HK-2 (cell line): Measurements from ENCODE around the gene HM13.
"Not testable (repeated sequence)": the region's sequence is repeated elsewhere in the genome, so short reads cannot be mapped to it uniquely, and the experiment has no call there.

ENCODE experiments used
- DNase-seq: peaks from one replicate; pipeline ENCODE4 v3.0.0-alpha.2; 2018; ENCODE audit not compliant: unreplicated experiment

The HM13 gene

GRCh38 chr20:31587545-31588389 is 73.5 kb downstream of the HM13 start:
- no peak for DNase-seq

DNA sequence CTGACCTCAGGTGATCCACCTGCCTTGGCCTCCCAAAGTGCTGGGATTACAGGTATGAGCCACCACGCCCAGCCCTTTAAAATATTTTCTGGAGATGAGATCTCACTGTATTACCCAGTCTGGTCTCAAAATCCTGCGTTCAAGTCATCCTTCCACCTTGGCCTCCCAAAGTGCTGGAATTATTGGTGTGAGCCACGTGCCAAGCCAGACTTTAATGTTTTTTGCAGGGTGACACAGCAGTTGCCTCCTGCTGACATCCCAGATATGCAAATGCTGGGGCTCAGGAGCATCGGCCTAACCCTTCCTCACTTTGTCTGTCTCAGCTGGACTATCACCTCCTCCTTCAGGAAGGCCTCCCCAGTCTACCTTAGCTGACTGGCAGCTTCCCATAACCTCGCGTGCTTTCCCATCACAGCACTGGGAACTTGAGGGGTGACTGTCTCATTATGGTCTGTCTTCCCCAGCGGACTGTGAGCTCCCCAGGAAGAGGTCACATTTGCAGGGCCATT is 76.5 kb downstream of the HM13 start:
- DNase-seq = no peak

DNA sequence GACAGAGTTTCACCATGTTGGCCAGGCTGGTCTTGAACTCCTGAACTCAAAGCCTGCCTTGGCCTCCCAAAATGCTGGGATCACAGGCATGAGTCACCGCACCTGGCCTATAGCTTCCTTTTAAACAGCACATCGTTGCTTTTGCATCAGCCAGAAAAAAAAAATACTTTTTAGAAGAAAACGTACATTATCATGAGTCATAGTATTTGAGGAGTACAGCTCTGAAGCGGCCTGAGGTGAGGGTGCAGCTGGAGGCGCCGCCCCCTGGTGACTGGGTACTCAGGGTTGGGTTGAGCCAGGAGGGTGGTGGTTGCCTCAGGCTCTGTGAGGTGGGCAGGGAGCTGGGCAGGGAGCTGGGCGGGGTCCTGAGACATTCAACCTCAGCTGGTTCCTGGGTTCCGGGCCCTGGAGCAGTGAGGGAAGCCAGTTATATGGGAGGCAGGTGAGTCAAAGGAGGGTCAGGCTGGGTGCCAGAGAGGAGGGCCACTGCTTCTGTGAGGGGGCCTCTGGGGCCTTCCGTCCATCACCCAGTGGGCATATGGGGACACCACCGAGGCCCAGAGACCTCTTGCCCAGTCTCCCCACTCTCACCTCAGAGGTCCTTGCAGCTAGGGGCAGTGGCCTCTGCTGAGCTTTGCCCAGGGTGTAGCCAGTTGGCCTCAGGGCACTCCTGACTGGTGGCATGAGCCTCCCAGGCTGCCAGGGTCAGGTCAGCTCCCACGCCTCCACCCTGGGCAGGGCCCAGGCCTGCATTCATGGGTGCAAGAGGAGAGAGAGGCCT is 79.2 kb downstream of the HM13 start:
- peak; percentile 99 for DNase-seq

DNA sequence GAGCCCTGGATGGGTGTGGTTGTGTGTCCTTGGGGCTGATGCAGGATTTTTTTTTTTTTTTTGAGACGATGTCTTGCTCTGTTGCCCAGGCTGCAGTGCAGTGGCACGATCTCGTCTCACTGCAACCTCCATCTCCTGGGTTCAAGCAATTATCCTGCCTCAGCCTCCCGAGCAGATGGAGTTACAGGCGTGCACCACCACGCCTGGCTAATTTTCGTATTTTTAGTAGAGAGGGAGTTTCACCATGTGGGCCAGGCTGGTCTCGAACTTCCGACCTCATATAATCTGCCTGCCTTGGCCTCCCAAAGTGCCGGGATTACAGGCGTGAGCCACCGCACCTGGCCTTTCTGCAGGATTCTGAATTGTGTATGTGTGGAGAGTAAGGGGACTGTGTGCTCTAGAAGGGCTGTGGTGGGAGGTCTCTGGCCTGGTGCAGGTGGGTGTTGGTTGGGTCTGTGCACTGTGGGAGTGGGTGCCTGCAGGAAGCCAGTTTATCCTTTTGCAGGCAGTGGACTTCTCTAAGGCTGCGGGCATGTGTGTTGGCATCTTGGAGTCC is 79.8 kb downstream of the HM13 start:
- no peak for DNase-seq

- no peak for DNase-seq
Measured at GRCh38 chr20:31594558-31595379, 80.5 kb downstream of the HM13 start.

DNA sequence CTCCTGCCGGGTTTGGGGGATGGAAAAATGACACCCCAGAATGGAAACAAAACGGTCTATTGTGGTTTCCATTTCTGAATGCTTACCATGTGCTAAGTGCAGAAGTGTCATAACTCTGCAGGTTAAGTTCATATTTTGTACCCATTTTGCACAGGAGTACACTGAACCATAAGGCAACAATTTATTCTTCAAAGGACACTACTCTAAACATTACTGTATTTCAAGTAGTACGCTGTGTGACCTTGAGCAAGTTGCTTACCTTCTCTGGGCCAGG is 81.1 kb downstream of the HM13 start:
- DNase-seq = no peak

- DNase-seq = no peak
Measured at GRCh38 chr20:31595654-31596411, 81.6 kb downstream of the HM13 start.

DNA sequence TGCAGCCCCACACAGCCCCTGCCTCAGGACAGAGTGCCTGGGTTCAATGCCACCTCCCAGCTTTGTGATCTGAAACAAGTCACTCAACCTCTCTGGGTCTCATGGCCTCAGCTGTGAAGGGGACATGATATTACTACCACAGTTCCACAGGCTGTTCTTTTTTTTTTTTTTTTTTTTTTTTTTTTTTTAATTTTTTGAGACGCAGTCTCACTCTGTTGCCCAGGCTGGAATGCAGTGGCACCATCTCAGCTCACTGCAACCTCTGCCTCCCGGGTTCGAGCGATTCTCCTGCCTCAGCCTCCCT is 82.1 kb downstream of the HM13 start:
- not testable (repeated sequence) for DNase-seq

GRCh38 chr20:31596831-31597480 is 82.7 kb downstream of the HM13 start:
- no peak for DNase-seq

DNA sequence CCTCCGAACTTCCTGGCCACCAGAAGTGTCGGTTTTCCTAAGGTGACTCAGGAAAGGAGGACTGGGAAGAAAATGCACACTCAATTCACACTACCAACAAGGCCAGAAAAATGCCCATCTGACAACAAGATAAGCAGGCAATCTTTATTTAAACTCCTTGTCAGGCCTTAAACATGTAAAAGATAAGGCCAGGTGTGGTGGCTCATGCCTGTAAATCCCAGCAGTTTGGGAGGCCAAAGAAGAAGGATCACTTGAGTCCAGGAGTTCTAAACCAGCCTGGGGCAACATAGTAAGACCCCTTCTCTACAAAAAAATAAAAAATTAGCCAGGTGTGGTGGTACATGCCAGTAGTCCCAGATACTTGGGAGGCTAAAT is 83.2 kb downstream of the HM13 start:
- DNase-seq = no peak

- no peak for DNase-seq
Measured at GRCh38 chr20:31602431-31602778, 88.2 kb downstream of the HM13 start.

- peak; percentile 80 for DNase-seq
Measured at GRCh38 chr20:31602779-31603441, 88.7 kb downstream of the HM13 start.

- peak; percentile 99 for DNase-seq
Measured at GRCh38 chr20:31603822-31604566, 89.8 kb downstream of the HM13 start.

DNA sequence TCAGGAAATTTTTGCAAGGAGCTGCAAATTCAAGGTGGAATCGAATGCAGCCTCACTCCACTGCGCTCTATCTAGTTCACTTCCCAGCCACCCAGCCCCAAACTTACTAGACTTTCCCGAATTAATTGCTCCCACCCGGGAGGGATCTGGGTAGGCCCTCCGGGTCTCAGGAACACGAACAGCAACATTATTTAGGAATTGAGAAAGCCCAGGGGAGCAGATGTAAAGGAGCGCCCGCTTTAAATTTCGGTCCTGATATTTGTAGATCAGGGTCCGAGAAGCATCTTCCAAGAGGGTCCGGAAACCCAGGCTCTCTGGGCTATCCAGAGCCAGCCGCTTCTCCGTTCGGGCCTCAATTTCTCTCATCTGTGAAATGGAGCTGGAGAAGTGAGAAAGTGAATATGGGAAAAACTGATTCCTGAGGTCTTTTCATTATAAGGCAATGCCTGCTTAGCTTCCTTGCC is 90.4 kb downstream of the HM13 start:
- no peak for DNase-seq

GRCh38 chr20:31605031-31605901 is 91.0 kb downstream of the HM13 start, which contains the start of gene ID1:
Gene ID1, plus strand, starts transcription at chr20:31605289. Its CDS starts 99 bp downstream, at chr20:31605388.
- peak; percentile 99 for DNase-seq

- peak; percentile 57 for DNase-seq
Measured at GRCh38 chr20:31605902-31606803, 91.9 kb downstream of the HM13 start.
